HG02798 (cell line): ENCODE data around the gene ANKRD63.

Source experiments
- ATAC-seq: cut with Tn5 transposase; IDR thresholded peaks from one replicate; pipeline ENCODE4 v1.9.1; 2021; ENCODE audit warnings: mild to moderate bottlenecking; ENCODE audit not compliant: unreplicated experiment, poor library complexity

Gene ANKRD63

GRCh38 chr15:40246496-40247280, 36.2 kb downstream of the ANKRD63 start:
- no peak for ATAC-seq

GRCh38 chr15:40245666-40246450, 37.0 kb downstream of the ANKRD63 start:
- no peak for ATAC-seq

- no peak for ATAC-seq
Observed at GRCh38 chr15:40244961-40245523, 37.8 kb downstream of the ANKRD63 start.

- no peak for ATAC-seq
Observed at GRCh38 chr15:40243126-40243810, 39.6 kb downstream of the ANKRD63 start.

GRCh38 chr15:40242601-40243000, 40.3 kb downstream of the ANKRD63 start:
- no peak for ATAC-seq

- ATAC-seq: no peak
Observed at GRCh38 chr15:40242213-40242599, 40.7 kb downstream of the ANKRD63 start.

GRCh38 chr15:40241269-40242212, 41.3 kb downstream of the ANKRD63 start:
- ATAC-seq: no peak

GRCh38 chr15:40240619-40241221, 42.1 kb downstream of the ANKRD63 start:
- no peak for ATAC-seq

GRCh38 chr15:40239693-40240618, 42.9 kb downstream of the ANKRD63 start:
- no peak for ATAC-seq

GRCh38 chr15:40239404-40239692, 43.5 kb downstream of the ANKRD63 start:
- ATAC-seq: no peak

- no peak for ATAC-seq
Observed at GRCh38 chr15:40238532-40239403, 44.1 kb downstream of the ANKRD63 start, which contains the start of gene PAK6. TSS of gene PAK6 (plus strand) at chr15:40239063. CDS start at chr15:40264786, 25,723 bp downstream.

GRCh38 chr15:40235201-40235885, 47.5 kb downstream of the ANKRD63 start:
- no peak for ATAC-seq

- ATAC-seq: no peak
Observed at GRCh38 chr15:40234783-40235182, 48.1 kb downstream of the ANKRD63 start.

GRCh38 chr15:40233727-40234577, 48.9 kb downstream of the ANKRD63 start:
- ATAC-seq: no peak

GRCh38 chr15:40232625-40233070, 50.2 kb downstream of the ANKRD63 start:
- ATAC-seq: no peak
